SK-N-SH (cell line): ENCODE results near the gene CPAMD8. TPM values are rescaled to one million over a fixed set of nuclear protein-coding genes. Genes with fewer than 3 reads are reported as not detected.

Experiments used
- CTCF ChIA-PET: fragments of 300-600, 350-600 bp; formaldehyde crosslinking; extraction: SDS; loops from one replicate; lab custom pipeline; 2021; lab: Yijun Ruan, JAX
- POLR2A ChIA-PET: fragments of 350-600 bp; sonication (Branson Sonifier 250); formaldehyde crosslinking; extraction: SDS; loops from one replicate; lab custom pipeline; 2020; ENCODE audit warnings: antibody characterized with exemption, inconsistent platforms; lab: Yijun Ruan, JAX
- DNase-seq: peaks from one replicate; pipeline ENCODE4 v3.0.0; 2012
- H2AFZ ChIP-seq: fragments of 200-600 bp; sonication (generic); 2 replicates; pipeline ENCODE4 v1.8.1; 2016; ENCODE audit warnings: antibody characterized with exemption, mild to moderate bottlenecking, low read depth
- H3F3A ChIP-seq: fragments of 200-600 bp; sonication (generic); replicated peaks from 2 replicates; pipeline ENCODE3; 2016; ENCODE audit warnings: antibody characterized with exemption, mild to moderate bottlenecking; ENCODE audit not compliant: insufficient read depth
- H3K27ac ChIP-seq, 2 experiments: fragments of 200-500 bp in 1 of 2; fragments of 200-600 bp in 1 of 2; sonication (Bioruptor generic) in 1 of 2; sonication (generic), shearing (Covaris generic) in 1 of 2; 2 replicates each; pipeline versions ENCODE4 v1.5.1 to v1.6.1; 2014 to 2016; ENCODE audit warnings: low read depth in 2 of 2, inconsistent platforms in 1 of 2, low read length in 1 of 2, mild to moderate bottlenecking in 1 of 2, mixed read lengths in 1 of 2
- H3K27me3 ChIP-seq: fragments of 200-600 bp; sonication (generic), shearing (Covaris generic); 2 replicates; pipeline ENCODE4 v1.6.1; 2016; ENCODE audit warnings: mixed run types; ENCODE audit not compliant: insufficient read depth
- H3K36me3 ChIP-seq, 2 experiments: fragments of 200-500 bp in 1 of 2; fragments of 200-600 bp in 1 of 2; sonication (Bioruptor generic) in 1 of 2; sonication (generic) in 1 of 2; replicated peaks in 1 of 2; 2 replicates each; pipeline versions ENCODE3 to v1.5.1; 2014 to 2016; ENCODE audit warnings: low read length in 1 of 2, mild to moderate bottlenecking in 1 of 2; ENCODE audit not compliant: insufficient read depth in 2 of 2, control insufficient read depth in 1 of 2
- H3K4me1 ChIP-seq, 2 experiments: fragments of 200-500 bp in 1 of 2; fragments of 200-600 bp in 1 of 2; sonication (Bioruptor generic) in 1 of 2; sonication (generic), shearing (Covaris generic) in 1 of 2; 2 replicates each; pipeline versions ENCODE4 v1.5.1 to v1.6.1; 2014 to 2016; ENCODE audit warnings: low read depth in 1 of 2, low read length in 1 of 2, mixed run types in 1 of 2; ENCODE audit not compliant: insufficient read depth in 2 of 2, control insufficient read depth in 1 of 2
- H3K4me2 ChIP-seq: fragments of 200-600 bp; sonication (generic), shearing (Covaris generic); 2 replicates; pipeline ENCODE4 v1.6.1; 2017; ENCODE audit warnings: mixed run types
- H3K4me3 ChIP-seq, 2 experiments: fragments of 200-500 bp in 1 of 2; fragments of 200-600 bp in 1 of 2; sonication (Bioruptor generic) in 1 of 2; sonication (generic), shearing (Covaris generic) in 1 of 2; 2 replicates each; pipeline versions ENCODE4 v1.5.1 to v1.8.1; 2014 to 2016; ENCODE audit warnings: low read depth in 2 of 2, inconsistent platforms in 1 of 2, low read length in 1 of 2, mild to moderate bottlenecking in 1 of 2, mixed read lengths in 1 of 2, moderate library complexity in 1 of 2
- H3K79me2 ChIP-seq: fragments of 200-600 bp; sonication (generic); 2 replicates; pipeline ENCODE4 v1.8.1; 2017; ENCODE audit warnings: mild to moderate bottlenecking; ENCODE audit not compliant: insufficient read depth
- H3K9ac ChIP-seq: fragments of 200-600 bp; sonication (generic); 2 replicates; pipeline ENCODE4 v1.6.1; 2017; ENCODE audit warnings: mixed run types
- H3K9me2 ChIP-seq: fragments of 200-600 bp; sonication (generic); 2 replicates; pipeline ENCODE4 v1.6.1; 2017; ENCODE audit warnings: mixed run types
- H3K9me3 ChIP-seq: fragments of 200-600 bp; sonication (generic); 2 replicates; pipeline ENCODE4 v1.6.1; 2017; ENCODE audit warnings: mixed run types, mild to moderate bottlenecking, moderate library complexity
- H4K20me1 ChIP-seq: fragments of 200-600 bp; sonication (generic); 2 replicates; pipeline ENCODE4 v1.6.1; 2017; ENCODE audit warnings: mild to moderate bottlenecking, mixed run types; ENCODE audit not compliant: insufficient read depth
- CHD2 ChIP-seq: fragments of 150-350 bp; IDR thresholded peaks from 2 replicates; pipeline ENCODE4 v1.6.1; 2018; ENCODE audit warnings: low read length; ENCODE audit not compliant: partially characterized antibody
- CTCF ChIP-seq: fragments of 200-600 bp; sonication (generic); IDR thresholded peaks from 2 replicates; pipeline ENCODE4 v1.6.1; 2017; ENCODE audit warnings: antibody characterized with exemption, mild to moderate bottlenecking, moderate library complexity
- EZH2phosphoT487 ChIP-seq: fragments of 200-600 bp; sonication (generic); IDR thresholded peaks from 2 replicates; pipeline ENCODE4 v1.6.1; 2017; ENCODE audit warnings: low read depth, mixed run types, mild to moderate bottlenecking, antibody characterized with exemption, moderate library complexity, borderline replicate concordance
- FOSL2 ChIP-seq: IDR thresholded peaks from 2 replicates; pipeline ENCODE4 v1.4.0; 2012; ENCODE audit warnings: low read depth, mild to moderate bottlenecking, moderate library complexity, borderline replicate concordance
- FOXM1 ChIP-seq: IDR thresholded peaks from 2 replicates; pipeline ENCODE4 v1.4.0; 2012; ENCODE audit warnings: low read depth, mild to moderate bottlenecking
- IRF3 ChIP-seq: fragments of 150-350 bp; IDR thresholded peaks from 2 replicates; pipeline ENCODE4 v1.6.1; 2016; ENCODE audit warnings: mild to moderate bottlenecking, low read depth, low read length
- JUND ChIP-seq: IDR thresholded peaks from 2 replicates; pipeline ENCODE4 v1.4.0; 2012
- MAX ChIP-seq: IDR thresholded peaks from 2 replicates; pipeline ENCODE4 v1.4.0; 2012; ENCODE audit warnings: low read depth
- MXI1 ChIP-seq: IDR thresholded peaks from 2 replicates; pipeline ENCODE4 v1.6.1; 2012; ENCODE audit warnings: mild to moderate bottlenecking, low read depth, low read length, improper control_type of control experiment
- NFIC ChIP-seq: IDR thresholded peaks from 2 replicates; pipeline ENCODE4 v1.4.0; 2012; ENCODE audit warnings: borderline replicate concordance
- NRF1 ChIP-seq: IDR thresholded peaks from 2 replicates; pipeline ENCODE4 v1.6.1; 2012; ENCODE audit warnings: low read depth, mild to moderate bottlenecking, low read length
- PBX3 ChIP-seq: IDR thresholded peaks from 2 replicates; pipeline ENCODE4; 2012
- POLR2AphosphoS5 ChIP-seq: IDR thresholded peaks from 2 replicates; pipeline ENCODE4 v1.6.1; 2012; ENCODE audit warnings: low read depth, low read length
- RAD21 ChIP-seq: IDR thresholded peaks from 2 replicates; pipeline ENCODE4 v1.6.1; 2012; ENCODE audit warnings: mild to moderate bottlenecking, low read length
- REST ChIP-seq: IDR thresholded peaks from 2 replicates; pipeline ENCODE4 v1.6.1; 2012; ENCODE audit warnings: mild to moderate bottlenecking, low read depth, low read length, moderate library complexity
- RFX5 ChIP-seq: IDR thresholded peaks from 2 replicates; pipeline ENCODE4 v1.6.1; 2012; ENCODE audit warnings: mild to moderate bottlenecking, improper control_type of control experiment, low read length
- SMC3 ChIP-seq: IDR thresholded peaks from 2 replicates; pipeline ENCODE4 v1.6.1; 2012; ENCODE audit warnings: low read depth, low read length, improper control_type of control experiment
- TAF1 ChIP-seq: IDR thresholded peaks from 2 replicates; pipeline ENCODE4 v1.6.1; 2012; ENCODE audit warnings: low read depth, mild to moderate bottlenecking, low read length, moderate library complexity, borderline replicate concordance
- TCF12 ChIP-seq: IDR thresholded peaks from 2 replicates; pipeline ENCODE4 v1.4.0; 2012
- YY1 ChIP-seq: IDR thresholded peaks from 2 replicates; pipeline ENCODE4 v1.4.0; 2012; ENCODE audit warnings: low read depth, mild to moderate bottlenecking
- WGBS: methylation state at CpG from one replicate; pipeline ENCODE4 v1.1.6; 2017; ENCODE audit warnings: low lambda C conversion rate; 5-methylcytosine and 5-hydroxymethylcytosine counted together
- polyA plus RNA-seq, 3 experiments: library from polyadenylated mRNA; depleted of rRNA; stranded (reverse); fragments of >200 nt; gene quantifications; 2 replicates each; pipeline ENCODE4 v1.2.3, GENCODE V29; 2012

CPAMD8 gene
- polyA plus RNA-seq, 1 of the 3 experiments (the other 2 are of a cell fraction) = 1.2 TPM

- 51% methylated on average over 6 of the region's 7 CpGs for WGBS
- Histone ChIP-seq H3K36me3 (no peaks in the 10 kb centered on the region), H3K4me3 (no peak overlapping the region), H3K9me2 (no peaks in the 10 kb centered on the region), H4K20me1 (no peaks in the 10 kb centered on the region), H3K79me2 (no peaks in the 10 kb centered on the region), H3F3A (no peaks in the 10 kb centered on the region), H3K27me3 (no peaks in the 10 kb centered on the region; the same call in 1 of the 2 replicates), H2AFZ (no peak overlapping the region), H3K27ac (no peak overlapping the region), H3K4me1 (no peaks in the 10 kb centered on the region; a peak in 1 of 4 replicates), H3K9me3 (no peaks in the 10 kb centered on the region), H3K4me2 (no peak overlapping the region), H3K9ac (no peak overlapping the region)
- ChIA-PET CTCF (interaction anchor here (1.7 kb wide), 1 partner anchor 9 kb away, joined by 5 read pairs; no protein-coding TSS in a partner anchor), POLR2A (no interaction called here)
- no peak for TF ChIP-seq CTCF
- TF ChIP-seq NFIC = no peak
- no peak for TF ChIP-seq EZH2phosphoT487
- TF ChIP-seq TCF12 = no peak
- no peak for TF ChIP-seq JUND
- TF ChIP-seq IRF3 = no peak
- TF ChIP-seq SMC3 = no peak
- no peak for TF ChIP-seq PBX3
- TF ChIP-seq MXI1 = no peak
- TF ChIP-seq TAF1 = no peak
- DNase-seq = no peak
These were observed 17.1 kb upstream of the CPAMD8 start for GRCh38 chr19:17043744-17044143.

- ChIA-PET POLR2A (no interaction called here), CTCF (interaction anchor here (1.2 kb wide), 1 partner anchor 13 kb away, joined by 4 read pairs; no protein-coding TSS in a partner anchor)
- H3K4me1 ChIP-seq = no peaks in the 10 kb centered on the region; a peak in 1 of 4 replicates
- WGBS = 24% methylated on average over 11 of the region's 11 CpGs
- H3K4me2 ChIP-seq = no peak overlapping the region
- no peak for DNase-seq
- no peaks in the 10 kb centered on the region for H3F3A ChIP-seq
- no peaks in the 10 kb centered on the region; the same call in 1 of the 2 replicates for H3K27me3 ChIP-seq
- H3K9ac ChIP-seq = no peak overlapping the region
- H2AFZ ChIP-seq = no peak overlapping the region
- H3K36me3 ChIP-seq = no peaks in the 10 kb centered on the region
- H4K20me1 ChIP-seq = no peaks in the 10 kb centered on the region
- no peak overlapping the region for H3K4me3 ChIP-seq
- TF ChIP-seq IRF3 (no peak), JUND (no peak), RFX5 (no peak), REST (no peak), EZH2phosphoT487 (no peak), FOXM1 (no peak), FOSL2 (no peak), TAF1 (no peak), NRF1 (no peak), RAD21 (no peak), POLR2AphosphoS5 (no peak), YY1 (no peak), CHD2 (no peak), MAX (no peak), MXI1 (no peak)
- H3K27ac ChIP-seq = no peak overlapping the region
- no peaks in the 10 kb centered on the region for H3K79me2 ChIP-seq
- no peaks in the 10 kb centered on the region for H3K9me3 ChIP-seq
- no peaks in the 10 kb centered on the region for H3K9me2 ChIP-seq
These were observed 15.4 kb upstream of the CPAMD8 start for GRCh38 chr19:17041976-17042375.
